Measurements from ENCODE around the gene RALBP1. TPM values are rescaled to one million over a fixed set of nuclear protein-coding genes. Genes with fewer than 3 reads are reported as not detected.

Gene RALBP1
- total RNA-seq, 1 donor from 2014 or later, result 26.5 TPM

GRCh38 chr18:9506046-9506792 is 30.9 kb downstream of the RALBP1 start:
- DNase-seq (ENCODE audit: low spot score in 2 of 2) (no peak), FAIRE-seq (no peak)

- no peak for FAIRE-seq
- no peak for DNase-seq (ENCODE audit: low spot score in 2 of 2)
Observed at GRCh38 chr18:9507565-9508088, 32.3 kb downstream of the RALBP1 start.

- DNase-seq (ENCODE audit: low spot score in 2 of 2) (no peak), FAIRE-seq (no peak)
Observed at GRCh38 chr18:9508446-9509025, 33.2 kb downstream of the RALBP1 start.

GRCh38 chr18:9513971-9514512 is 38.7 kb downstream of the RALBP1 start:
- FAIRE-seq (no peak), DNase-seq (ENCODE audit: low spot score in 2 of 2) (no peak)

GRCh38 chr18:9516437-9517064 is 41.2 kb downstream of the RALBP1 start:
- FAIRE-seq, result no peak
- DNase-seq (ENCODE audit: low spot score in 2 of 2), result no peak

GRCh38 chr18:9517869-9518268 is 42.6 kb downstream of the RALBP1 start:
- FAIRE-seq, result no peak

GRCh38 chr18:9519399-9519798 is 44.1 kb downstream of the RALBP1 start:
- DNase-seq (ENCODE audit: low spot score in 2 of 2) (no peak), FAIRE-seq (no peak)

More at GRCh38 chr18:9517869-9518268, 42.6 kb downstream of the RALBP1 start:
- DNase-seq (ENCODE audit: low spot score in 2 of 2), result no peak

GRCh38 chr18:9520666-9521065 is 45.4 kb downstream of the RALBP1 start:
- DNase-seq (ENCODE audit: low spot score in 2 of 2), result no peak
- FAIRE-seq, result no peak

- FAIRE-seq (no peak), DNase-seq (ENCODE audit: low spot score in 2 of 2) (no peak)
Observed at GRCh38 chr18:9521770-9522169, 46.5 kb downstream of the RALBP1 start.

GRCh38 chr18:9522952-9523351 is 47.6 kb downstream of the RALBP1 start:
- FAIRE-seq (no peak), DNase-seq (ENCODE audit: low spot score in 2 of 2) (no peak)

GRCh38 chr18:9526458-9526857 is 51.1 kb downstream of the RALBP1 start:
- FAIRE-seq (no peak), DNase-seq (ENCODE audit: low spot score in 2 of 2) (no peak)

GRCh38 chr18:9530226-9531009 is 55.1 kb downstream of the RALBP1 start:
- FAIRE-seq, result no peak
- DNase-seq (ENCODE audit: low spot score in 2 of 2), result no peak

- DNase-seq (ENCODE audit: low spot score in 2 of 2) (no peak), FAIRE-seq (no peak)
Observed at GRCh38 chr18:9531791-9532410, 56.6 kb downstream of the RALBP1 start.

GRCh38 chr18:9534844-9535243 is 59.5 kb downstream of the RALBP1 start:
- no peak for FAIRE-seq

GRCh38 chr18:9535430-9535991 is 60.2 kb downstream of the RALBP1 start:
- peak in 1 of 2 donors; percentile 37 for DNase-seq (ENCODE audit: low spot score in 2 of 2)
- no peak for FAIRE-seq

More at GRCh38 chr18:9534844-9535243, 59.5 kb downstream of the RALBP1 start:
- DNase-seq (ENCODE audit: low spot score in 2 of 2), result no peak

- FAIRE-seq (no peak), DNase-seq (ENCODE audit: low spot score in 2 of 2) (no peak)
Observed at GRCh38 chr18:9536354-9537152, 61.2 kb downstream of the RALBP1 start.

GRCh38 chr18:9537677-9538076 is 62.4 kb downstream of the RALBP1 start:
- FAIRE-seq (no peak), DNase-seq (ENCODE audit: low spot score in 2 of 2) (no peak)

- DNase-seq (ENCODE audit: low spot score in 2 of 2) (no peak), FAIRE-seq (no peak)
Observed at GRCh38 chr18:9539283-9539682, 64.0 kb downstream of the RALBP1 start.

GRCh38 chr18:9539938-9540337 is 64.6 kb downstream of the RALBP1 start:
- FAIRE-seq (no peak), DNase-seq (ENCODE audit: low spot score in 2 of 2) (no peak)

Data from frontal cortex (tissue), 4 donors.